CD4-positive, alpha-beta T cell treated with Interleukin-4 for 1 hour (primary cell): ENCODE data around the gene PZP.
"Not testable (repeated sequence)": the region's sequence is repeated elsewhere in the genome, so short reads cannot be mapped to it uniquely, and the experiment has no call there.

ENCODE experiments used
- DNase-seq, 2 donors: peaks; one replicate each; pipeline ENCODE4 v3.0.0-alpha.2; 2020 to 2022

The PZP gene

GRCh38 chr12:9180810-9181209 is 27.4 kb downstream of the PZP start:
- no peak for DNase-seq

- DNase-seq: no peak
Observed at GRCh38 chr12:9179781-9180180, 28.4 kb downstream of the PZP start.

GRCh38 chr12:9169979-9170634 is 38.1 kb downstream of the PZP start:
- no peak for DNase-seq

GRCh38 chr12:9167345-9167744 is 40.9 kb downstream of the PZP start:
- DNase-seq: not testable (repeated sequence)

GRCh38 chr12:9163392-9163791 is 44.8 kb downstream of the PZP start:
- no peak for DNase-seq

GRCh38 chr12:9156119-9156518 is 52.1 kb downstream of the PZP start:
- no peak for DNase-seq

GRCh38 chr12:9149372-9149771 is 58.8 kb downstream of the PZP start:
- no peak for DNase-seq

GRCh38 chr12:9148926-9149325 is 59.3 kb downstream of the PZP start:
- no peak for DNase-seq

GRCh38 chr12:9147461-9147860 is 60.7 kb downstream of the PZP start:
- DNase-seq: no peak

GRCh38 chr12:9144730-9145106 is 63.5 kb downstream of the PZP start:
- no peak for DNase-seq

- no peak for DNase-seq
Observed at GRCh38 chr12:9143929-9144729, 64.1 kb downstream of the PZP start.

- no peak for DNase-seq
Observed at GRCh38 chr12:9143137-9143536, 65.1 kb downstream of the PZP start.

GRCh38 chr12:9139588-9140290 is 68.5 kb downstream of the PZP start:
- not testable (repeated sequence) for DNase-seq

- no peak for DNase-seq
Observed at GRCh38 chr12:9135903-9136310, 72.3 kb downstream of the PZP start.

GRCh38 chr12:9134981-9135628 is 73.1 kb downstream of the PZP start:
- DNase-seq: no peak

- DNase-seq: no peak
Observed at GRCh38 chr12:9133216-9133916, 74.8 kb downstream of the PZP start.

- DNase-seq: no peak
Observed at GRCh38 chr12:9132008-9132535, 76.1 kb downstream of the PZP start.

- no peak for DNase-seq
Observed at GRCh38 chr12:9130244-9130643, 78.0 kb downstream of the PZP start.

GRCh38 chr12:9127936-9128663 is 80.1 kb downstream of the PZP start:
- DNase-seq: no peak

- no peak for DNase-seq
Observed at GRCh38 chr12:9127484-9127883, 80.7 kb downstream of the PZP start.

- DNase-seq: no peak
Observed at GRCh38 chr12:9124383-9125031, 83.7 kb downstream of the PZP start.
